Kidney (tissue), 14 donors: Measurements from ENCODE around the gene CITED4. TPM values are rescaled to one million over a fixed set of nuclear protein-coding genes. Genes with fewer than 3 reads are reported as not detected.

Experiments used
- DNase-seq, 5 donors: peaks; one replicate each; pipeline ENCODE4 v3.0.0-alpha.2; 2013 to 2020
- FAIRE-seq: peaks from 2 replicates; lab custom pipeline; 2012; peaks lifted over from hg19 to GRCh38; lab: Jason Lieb, UNC
- H3K27ac ChIP-seq, 2 donors: one replicate each; pipeline ENCODE4 v1.7.0; 2013; ENCODE audit warnings: low read depth in 2 of 2, low read length in 2 of 2, inconsistent platforms in 1 of 2
- H3K27me3 ChIP-seq: one replicate; pipeline ENCODE4 v1.7.1; 2013; ENCODE audit warnings: low read length, inconsistent platforms; ENCODE audit not compliant: control insufficient read depth, insufficient read depth
- H3K36me3 ChIP-seq, 3 donors: one replicate each; pipeline versions ENCODE4 v1.7.0 to v1.7.1; 2013; ENCODE audit warnings: low read length in 3 of 3, control low read depth in 1 of 3, inconsistent platforms in 1 of 3; ENCODE audit not compliant: insufficient read depth in 3 of 3, control insufficient read depth in 2 of 3
- H3K4me1 ChIP-seq, 3 donors: one replicate each; pipeline versions ENCODE4 v1.7.0 to v1.7.1; 2013; ENCODE audit warnings: low read length in 3 of 3, inconsistent platforms in 1 of 3, low read depth in 1 of 3; ENCODE audit not compliant: control insufficient read depth in 2 of 3, insufficient read depth in 2 of 3
- H3K4me3 ChIP-seq, 3 donors: one replicate each; pipeline versions ENCODE4 v1.7.0 to v1.8.1; 2013; ENCODE audit warnings: low read length in 3 of 3, control low read depth in 1 of 3, inconsistent platforms in 1 of 3
- H3K9ac ChIP-seq, 3 donors: one replicate each; pipeline versions ENCODE4 v1.7.0 to v1.7.1; 2013; ENCODE audit warnings: low read length in 3 of 3, control low read depth in 1 of 3, inconsistent platforms in 1 of 3
- H3K9me3 ChIP-seq, 3 donors: one replicate each; pipeline versions ENCODE4 v1.7.0 to v1.7.1; 2013; ENCODE audit warnings: low read length in 3 of 3, control low read depth in 1 of 3, inconsistent platforms in 1 of 3; ENCODE audit not compliant: control insufficient read depth in 2 of 3, insufficient read depth in 1 of 3
- intact Hi-C: fragments of 100-400 bp; cut with DNase I; formaldehyde crosslinking; loops from one replicate; pipeline ENCODE4 v1.11.1; 2022
- polyA plus RNA-seq: library from polyadenylated mRNA; stranded (reverse); fragments of 350-450 nt; fragmentation: Illumina TruSeq; extraction: RNeasy Lipid Tissue Mini Kit (QIAGEN cat#74804); gene quantifications from one replicate; pipeline ENCODE4 v1.2.3, GENCODE V29; 2014; ENCODE audit warnings: low read depth, low replicate concordance; ENCODE audit not compliant: insufficient read depth
- total RNA-seq: library from RNA; stranded (reverse); fragmentation: NEBNext Ultra II Directional; extraction: Animal tissue kit (Norgen Biotek cat#: 25700); gene quantifications from one replicate; pipeline ENCODE4 v1.2.1, GENCODE V29; 2021
- TF ChIP-seq, protein P1 (sequence below): IDR thresholded peaks from 3 replicates; pipeline ENCODE4 v1.5.1; 2012; ENCODE audit warnings: mild to moderate bottlenecking, moderate library complexity, borderline replicate concordance; ENCODE audit not compliant: insufficient read depth; ENCODE audit errors: extremely low read depth
- donor health status: control.
- donor health status: control.
- donor health status: control.
- donor health status: control.
- donor health status: control.
- donor health status: DM: yes; HTN: yes; CAD: no.
- donor health status: Normal renal cell carcinoma (clear cell type).

Gene CITED4
- total and polyA plus RNA-seq, 2 donors from 2014 or later: 21.7 to 78.6 TPM

DNA sequence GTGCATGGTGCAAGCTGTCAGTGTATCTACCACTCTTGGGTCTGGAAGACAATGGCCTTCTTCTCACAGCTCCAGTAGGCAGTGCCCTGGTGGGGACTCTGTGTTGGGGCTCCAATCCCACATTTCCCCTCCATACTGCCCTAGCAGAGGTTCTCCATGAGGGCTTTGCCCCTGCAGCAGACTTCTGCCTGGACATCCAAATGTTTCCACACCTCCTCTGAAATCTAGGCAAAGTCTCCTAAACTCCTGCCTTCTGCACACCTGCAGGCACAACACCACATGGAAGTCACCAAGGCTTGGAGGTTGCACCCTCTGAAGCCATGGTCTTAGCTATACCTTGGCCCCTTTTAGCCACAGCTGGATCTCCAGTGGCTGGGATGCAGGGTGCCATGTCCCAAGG, 31.8 kb upstream of the CITED4 start:
- peaks cover 0 to 24% (median 6%) of the 10 kb centered on the region in 3 donors for H3K4me1 ChIP-seq
- H3K4me3 ChIP-seq: no peak overlapping the region
- H3K9me3 ChIP-seq: peaks cover 0 to 8% (median 0%) of the 10 kb centered on the region in 3 donors
- no peak overlapping the region for H3K27ac ChIP-seq
- TF ChIP-seq, protein P1, sequence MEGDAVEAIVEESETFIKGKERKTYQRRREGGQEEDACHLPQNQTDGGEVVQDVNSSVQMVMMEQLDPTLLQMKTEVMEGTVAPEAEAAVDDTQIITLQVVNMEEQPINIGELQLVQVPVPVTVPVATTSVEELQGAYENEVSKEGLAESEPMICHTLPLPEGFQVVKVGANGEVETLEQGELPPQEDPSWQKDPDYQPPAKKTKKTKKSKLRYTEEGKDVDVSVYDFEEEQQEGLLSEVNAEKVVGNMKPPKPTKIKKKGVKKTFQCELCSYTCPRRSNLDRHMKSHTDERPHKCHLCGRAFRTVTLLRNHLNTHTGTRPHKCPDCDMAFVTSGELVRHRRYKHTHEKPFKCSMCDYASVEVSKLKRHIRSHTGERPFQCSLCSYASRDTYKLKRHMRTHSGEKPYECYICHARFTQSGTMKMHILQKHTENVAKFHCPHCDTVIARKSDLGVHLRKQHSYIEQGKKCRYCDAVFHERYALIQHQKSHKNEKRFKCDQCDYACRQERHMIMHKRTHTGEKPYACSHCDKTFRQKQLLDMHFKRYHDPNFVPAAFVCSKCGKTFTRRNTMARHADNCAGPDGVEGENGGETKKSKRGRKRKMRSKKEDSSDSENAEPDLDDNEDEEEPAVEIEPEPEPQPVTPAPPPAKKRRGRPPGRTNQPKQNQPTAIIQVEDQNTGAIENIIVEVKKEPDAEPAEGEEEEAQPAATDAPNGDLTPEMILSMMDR: no peak
- FAIRE-seq (no peak), DNase-seq (no peak)
- H3K9ac ChIP-seq: no peak overlapping the region
- no peaks in the 10 kb centered on the region for H3K36me3 ChIP-seq
- intact Hi-C loops: no loop called here
- H3K27me3 ChIP-seq: no peaks in the 10 kb centered on the region

DNA sequence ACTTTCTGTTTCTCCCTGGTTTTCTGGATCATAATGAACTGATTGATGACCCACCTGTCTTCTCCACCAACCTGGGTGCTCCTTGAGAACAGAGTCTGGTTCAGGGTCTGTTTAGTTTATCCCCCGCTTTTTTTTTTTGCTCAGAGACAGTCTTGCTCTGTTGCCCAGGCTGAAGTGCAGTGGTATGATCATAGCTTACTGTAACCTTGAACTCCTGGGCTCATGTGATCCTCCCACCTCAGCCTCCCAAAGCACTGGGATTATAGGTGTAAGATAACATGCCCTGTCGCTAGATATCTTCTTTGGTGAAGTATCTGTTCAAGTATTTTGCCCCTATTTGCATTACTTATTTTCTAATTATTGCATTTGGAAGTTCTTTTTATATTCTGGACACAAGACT, 30.2 kb upstream of the CITED4 start:
- DNase-seq (no peak), FAIRE-seq (no peak)
- no peak overlapping the region for H3K9ac ChIP-seq
- H3K27me3 ChIP-seq: no peaks in the 10 kb centered on the region
- H3K27ac ChIP-seq: no peak overlapping the region
- H3K4me3 ChIP-seq: no peak overlapping the region
- intact Hi-C loops: no loop called here
- peaks cover 0 to 8% (median 0%) of the 10 kb centered on the region in 3 donors for H3K9me3 ChIP-seq
- no peaks in the 10 kb centered on the region for H3K36me3 ChIP-seq
- TF ChIP-seq, protein P1: no peak
- H3K4me1 ChIP-seq: peaks cover 0 to 9% (median 0%) of the 10 kb centered on the region in 3 donors

DNA sequence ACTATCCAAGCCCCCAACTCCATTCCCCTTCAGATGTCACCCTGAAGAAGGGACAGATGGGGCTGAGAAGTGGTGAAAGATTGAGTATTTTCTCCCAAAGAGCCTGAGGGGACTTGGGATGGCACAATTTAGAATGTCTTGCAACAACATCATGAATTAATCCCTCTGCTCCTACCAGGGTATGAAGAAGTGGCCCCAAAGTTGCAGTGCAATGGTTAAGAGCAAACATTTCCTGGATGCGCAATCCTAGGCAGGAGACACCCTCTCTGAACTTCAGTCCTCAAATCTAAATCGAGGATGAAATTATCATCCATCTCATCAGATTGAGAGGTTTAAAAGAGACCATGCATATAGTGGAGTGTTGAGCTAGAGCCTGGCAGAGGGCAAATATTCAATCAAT, 28.6 kb upstream of the CITED4 start:
- Histone ChIP-seq H3K9ac (no peak overlapping the region), H3K4me3 (no peak overlapping the region), H3K9me3 (peaks cover 0 to 8% (median 0%) of the 10 kb centered on the region in 3 donors), H3K4me1 (no peaks in the 10 kb centered on the region), H3K27me3 (no peaks in the 10 kb centered on the region), H3K36me3 (no peaks in the 10 kb centered on the region), H3K27ac (no peak overlapping the region)
- TF ChIP-seq, protein P1: no peak
- no peak for FAIRE-seq
- intact Hi-C loops: no loop called here
- DNase-seq: no peak

DNA sequence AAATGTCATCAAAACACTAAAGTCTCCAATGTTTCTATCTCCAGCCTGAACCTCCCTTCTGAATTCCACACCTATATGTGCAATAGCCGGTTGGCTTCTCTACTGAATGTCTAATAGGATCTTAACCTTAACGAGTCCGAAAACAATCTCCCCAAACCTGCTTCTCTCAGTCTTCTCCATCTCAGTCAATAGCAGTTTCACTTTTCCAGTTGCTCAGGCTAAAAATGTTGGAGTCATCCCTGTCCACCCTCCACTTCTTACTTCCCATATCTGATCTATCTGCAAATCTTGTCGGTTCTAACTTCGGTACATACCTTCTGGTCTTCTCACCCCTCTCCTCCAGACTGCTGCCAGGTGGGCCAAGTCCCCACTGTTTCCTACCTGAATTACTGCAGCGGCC, 25.5 kb upstream of the CITED4 start:
- Histone ChIP-seq H3K4me1 (no peaks in the 10 kb centered on the region), H3K27ac (no peak overlapping the region), H3K9me3 (no peaks in the 10 kb centered on the region), H3K9ac (no peak overlapping the region), H3K36me3 (no peaks in the 10 kb centered on the region), H3K4me3 (no peak overlapping the region), H3K27me3 (peaks cover 8% of the 10 kb centered on the region)
- DNase-seq (no peak), FAIRE-seq (no peak)
- TF ChIP-seq, protein P1: no peak
- intact Hi-C loops: no loop called here
